Fibroblast of pulmonary artery (primary cell): ENCODE results near the gene ATCAY.

Experiments
- DNase-seq: peaks from one replicate; pipeline ENCODE4 v3.0.0-alpha.2; 2010; ENCODE audit warnings: low read depth
- H3K4me3 ChIP-seq: replicated peaks from 2 replicates; pipeline ENCODE4 v1.5.1; 2011; ENCODE audit warnings: low read depth, mild to moderate bottlenecking, control low read depth, low read length, moderate library complexity
- TF ChIP-seq, protein P1 (sequence below): IDR thresholded peaks from 2 replicates; pipeline ENCODE4 v1.5.1; 2011; ENCODE audit warnings: mild to moderate bottlenecking, control low read depth, low read length, inconsistent platforms; ENCODE audit errors: missing control alignments

Gene ATCAY

DNA sequence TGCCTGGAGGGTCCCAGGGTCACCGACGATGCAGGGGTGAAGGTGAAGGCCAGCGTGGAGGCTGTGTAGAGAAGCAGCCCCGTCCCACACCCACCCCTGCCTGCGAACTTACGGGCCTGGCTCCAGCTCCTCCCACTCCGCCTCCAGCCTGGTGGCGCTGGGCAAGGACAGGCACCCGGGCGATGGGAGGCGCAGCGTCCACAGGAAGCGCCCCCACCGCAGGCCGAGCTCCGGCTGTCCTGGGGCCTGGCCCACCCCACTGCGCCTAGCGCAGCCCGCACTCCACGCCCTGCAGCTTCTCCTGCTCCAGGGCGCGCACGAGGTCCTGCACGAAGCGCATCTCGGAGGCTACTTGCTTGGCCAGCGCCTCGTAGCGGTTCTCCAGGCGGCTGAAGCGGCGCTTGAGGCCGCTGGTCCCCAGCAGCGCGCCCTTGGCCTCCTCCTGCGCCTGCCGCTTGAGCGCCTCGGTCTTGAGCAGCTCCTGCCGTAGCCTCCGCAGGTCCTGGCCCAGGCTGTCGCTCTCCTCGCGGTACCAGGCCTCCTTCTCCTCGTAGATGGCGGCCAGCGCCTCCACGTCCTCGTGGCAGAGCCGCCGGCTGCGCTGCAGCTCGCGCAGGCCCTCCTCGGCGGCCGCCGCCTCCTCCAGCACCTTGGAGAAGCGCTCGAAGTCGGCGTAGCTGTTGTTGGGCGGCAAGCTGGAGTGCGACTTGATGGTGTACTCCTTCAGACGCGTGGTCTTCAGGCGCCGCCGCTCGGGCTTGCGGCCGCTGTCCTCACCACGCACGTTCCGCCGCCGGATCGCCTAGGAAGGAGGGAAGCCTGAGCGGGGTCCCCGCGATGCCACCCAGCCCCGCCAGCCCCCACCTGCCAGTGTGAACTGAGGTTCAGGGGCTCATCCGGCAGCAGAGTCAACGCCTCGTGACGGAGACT is 78.6 kb downstream of the ATCAY start:
- TF ChIP-seq, protein P1, sequence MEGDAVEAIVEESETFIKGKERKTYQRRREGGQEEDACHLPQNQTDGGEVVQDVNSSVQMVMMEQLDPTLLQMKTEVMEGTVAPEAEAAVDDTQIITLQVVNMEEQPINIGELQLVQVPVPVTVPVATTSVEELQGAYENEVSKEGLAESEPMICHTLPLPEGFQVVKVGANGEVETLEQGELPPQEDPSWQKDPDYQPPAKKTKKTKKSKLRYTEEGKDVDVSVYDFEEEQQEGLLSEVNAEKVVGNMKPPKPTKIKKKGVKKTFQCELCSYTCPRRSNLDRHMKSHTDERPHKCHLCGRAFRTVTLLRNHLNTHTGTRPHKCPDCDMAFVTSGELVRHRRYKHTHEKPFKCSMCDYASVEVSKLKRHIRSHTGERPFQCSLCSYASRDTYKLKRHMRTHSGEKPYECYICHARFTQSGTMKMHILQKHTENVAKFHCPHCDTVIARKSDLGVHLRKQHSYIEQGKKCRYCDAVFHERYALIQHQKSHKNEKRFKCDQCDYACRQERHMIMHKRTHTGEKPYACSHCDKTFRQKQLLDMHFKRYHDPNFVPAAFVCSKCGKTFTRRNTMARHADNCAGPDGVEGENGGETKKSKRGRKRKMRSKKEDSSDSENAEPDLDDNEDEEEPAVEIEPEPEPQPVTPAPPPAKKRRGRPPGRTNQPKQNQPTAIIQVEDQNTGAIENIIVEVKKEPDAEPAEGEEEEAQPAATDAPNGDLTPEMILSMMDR: no peak
- no peak overlapping the region for H3K4me3 ChIP-seq
- DNase-seq: no peak

- no peak for DNase-seq
- TF ChIP-seq, protein P1: no peak
- H3K4me3 ChIP-seq: no peak overlapping the region
These were observed 79.3 kb downstream of the ATCAY start for GRCh38 chr19:3959766-3960131.

DNA sequence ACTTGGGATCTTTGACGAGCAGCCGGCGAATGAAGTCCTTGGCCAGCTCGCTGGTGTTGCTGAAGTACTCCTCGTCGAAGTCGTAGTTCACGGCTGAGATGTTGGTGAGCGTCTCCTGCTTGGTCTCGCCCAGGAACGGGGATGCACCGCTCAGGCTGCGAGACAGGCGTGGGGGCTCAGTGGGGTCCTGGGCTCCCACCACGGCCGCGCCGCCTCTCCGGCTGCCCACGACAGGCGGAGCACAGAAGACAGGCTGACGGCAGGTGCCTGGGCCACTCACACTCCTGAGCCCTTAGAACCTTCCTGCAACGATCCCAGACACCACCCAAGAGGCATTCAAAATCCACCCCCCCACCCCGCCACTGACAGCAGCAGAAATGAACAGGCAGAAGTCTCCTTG is 80.5 kb downstream of the ATCAY start:
- TF ChIP-seq, protein P1: no peak
- DNase-seq: no peak

DNA sequence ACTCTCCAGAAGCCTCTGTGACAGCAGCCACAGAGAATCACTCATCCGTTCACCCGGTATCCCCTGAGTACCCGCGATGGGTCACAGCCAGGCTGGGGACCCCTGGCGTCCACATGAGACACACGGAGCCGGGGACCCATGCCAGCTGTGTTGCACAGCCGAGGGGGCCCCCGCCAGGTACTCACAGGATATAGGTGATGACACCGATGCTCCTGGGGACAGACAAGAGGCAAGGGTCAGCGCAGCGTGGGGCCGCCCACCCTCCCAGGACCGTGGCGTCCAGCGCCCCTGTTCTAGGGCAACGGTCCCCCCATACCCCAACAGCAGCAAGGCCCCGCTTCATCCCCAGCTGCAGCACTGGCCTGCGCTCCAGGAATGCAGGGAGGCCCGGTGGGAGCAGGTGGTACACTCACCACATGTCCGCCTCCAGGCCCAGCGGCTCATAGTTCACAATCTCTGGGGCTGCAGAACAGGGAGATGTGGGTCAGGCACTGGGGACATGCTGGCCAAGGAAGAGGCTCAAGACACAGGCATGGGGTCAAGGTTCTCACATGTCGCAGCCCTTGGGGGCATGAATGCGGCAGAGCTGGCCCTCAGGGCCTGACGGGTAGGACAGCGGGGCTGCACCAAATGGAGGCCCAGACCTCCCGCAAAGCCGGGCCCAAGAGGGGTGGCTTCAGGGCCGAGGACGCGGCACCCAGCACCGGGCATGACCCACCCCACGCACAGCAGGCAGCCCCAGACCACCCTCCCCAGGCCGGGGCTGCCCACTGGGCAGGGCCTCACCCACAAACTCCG is 83.2 kb downstream of the ATCAY start:
- H3K4me3 ChIP-seq: no peak overlapping the region
- no peak for DNase-seq
- TF ChIP-seq, protein P1: no peak

More for the DNA sequence above, 80.5 kb downstream of the ATCAY start:
- H3K4me3 ChIP-seq: no peak overlapping the region

DNA sequence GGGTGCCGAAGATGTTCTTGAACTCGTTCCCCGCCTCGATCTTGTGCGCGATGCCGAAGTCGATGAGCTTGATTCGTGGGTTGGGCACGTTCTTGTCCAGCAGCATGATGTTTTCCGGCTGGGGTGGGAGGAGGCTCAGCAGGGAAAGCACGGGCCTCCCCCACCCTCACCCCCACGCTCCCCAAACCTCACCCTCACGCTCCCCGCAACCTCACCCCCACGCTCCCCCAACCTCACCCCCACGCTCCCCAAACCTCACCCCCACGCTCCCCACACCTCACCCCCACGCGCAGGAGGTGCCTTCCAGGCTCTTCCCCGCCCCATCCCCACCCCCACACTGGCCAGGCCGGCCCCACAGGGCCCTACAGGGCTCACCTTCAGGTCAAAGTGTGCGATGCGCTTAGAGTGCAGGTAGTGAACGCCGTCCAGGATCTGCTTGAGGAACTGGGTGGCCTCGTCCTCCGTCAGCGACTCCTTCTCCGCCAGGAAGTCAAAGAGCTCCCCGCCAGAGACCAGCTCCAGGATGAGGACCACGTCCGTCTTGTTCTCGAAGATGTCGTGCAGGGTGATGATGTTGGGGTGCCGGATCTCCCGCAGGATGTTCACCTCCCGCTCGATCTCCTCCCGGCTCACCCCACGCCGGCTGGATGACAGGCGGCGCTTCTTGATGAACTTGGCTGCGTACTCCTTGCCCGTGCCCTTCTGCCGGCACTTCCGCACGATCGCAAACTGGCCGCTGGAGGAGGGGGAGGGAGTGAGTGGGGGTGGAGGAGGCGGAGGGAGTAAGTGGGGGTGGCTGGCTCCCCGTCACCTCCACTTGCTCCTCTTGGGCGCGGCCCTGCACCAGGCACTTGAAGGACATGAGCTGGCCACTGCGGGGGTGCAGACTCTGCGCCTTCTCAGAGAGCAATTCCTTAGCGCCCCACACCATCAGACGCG is 84.0 kb downstream of the ATCAY start:
- no peak for DNase-seq
- H3K4me3 ChIP-seq: no peak overlapping the region
- TF ChIP-seq, protein P1: no peak
